GM12878 (cell line): ENCODE measurements around the gene RBPJ. TPM values are rescaled to one million over a fixed set of nuclear protein-coding genes. Genes with fewer than 3 reads are reported as not detected.

Source experiments
- ATAC-seq: fragments of 200-7000 bp; cut with Tn5 transposase; 3 replicates; pipeline ENCODE4 v1.9.1; 2020; ENCODE audit warnings: mild to moderate bottlenecking, moderate library complexity
- BruUV-seq: library from RNA; stranded (reverse); fragments of 400-500 nt; replicated peaks from 2 replicates; lab custom pipeline; 2021; lab: Mats Ljungman, UMichigan
- CTCF ChIA-PET: fragments of 300-600 bp; sonication (Branson Sonifier 250); formaldehyde crosslinking; extraction: SDS; loops from one replicate; lab custom pipeline; 2021; ENCODE audit warnings: inconsistent platforms; lab: Yijun Ruan, JAX
- POLR2A ChIA-PET: fragments of 350-600 bp; formaldehyde crosslinking; extraction: SDS; loops from one replicate; lab custom pipeline; 2021; ENCODE audit warnings: inconsistent platforms; lab: Charles Lee
- RAD21 ChIA-PET: fragments of 300-600 bp; sonication (Branson Sonifier 250); formaldehyde crosslinking; loops from one replicate; lab custom pipeline; 2023; ENCODE audit warnings: antibody characterized with exemption; ENCODE audit not compliant: unreplicated experiment; lab: Charles Lee
- SMC1A ChIA-PET: fragments of 300-600 bp; sonication (Branson Sonifier 250); formaldehyde crosslinking; loops from one replicate; lab custom pipeline; 2023; ENCODE audit not compliant: unreplicated experiment, uncharacterized antibody; lab: Charles Lee
- DNase-seq: peaks from one replicate; pipeline ENCODE4 v3.0.0-alpha.2; 2011; ENCODE audit warnings: low read depth, low spot score
- FAIRE-seq: peaks from 3 replicates; lab custom pipeline; 2011; peaks lifted over from hg19 to GRCh38; lab: Jason Lieb, UNC
- H2AFZ ChIP-seq: 2 replicates; pipeline ENCODE4 v1.6.0; 2011; ENCODE audit warnings: low read depth, low read length, control low read depth; ENCODE audit not compliant: control insufficient read depth
- H3K27ac ChIP-seq: 2 replicates; pipeline ENCODE4 v1.5.1; 2011; ENCODE audit warnings: control low read depth; ENCODE audit not compliant: control insufficient read depth, insufficient read depth
- H3K27me3 ChIP-seq, 2 experiments: replicated peaks in 1 of 2; 2 replicates each; pipeline versions ENCODE4 v1.6.0 to v1.6.1; 2011; ENCODE audit warnings: low read length in 1 of 2; ENCODE audit not compliant: control insufficient read depth in 2 of 2, insufficient read depth in 2 of 2
- H3K36me3 ChIP-seq, 2 experiments: 2 replicates each; pipeline ENCODE4 v1.5.1; 2011; ENCODE audit warnings: low read length in 1 of 2; ENCODE audit not compliant: control insufficient read depth in 2 of 2, insufficient read depth in 2 of 2
- H3K4me1 ChIP-seq: 2 replicates; pipeline ENCODE4 v1.6.1; 2011; ENCODE audit warnings: mild to moderate bottlenecking, low read length, moderate library complexity, mixed read lengths; ENCODE audit not compliant: control insufficient read depth, insufficient read depth
- H3K4me2 ChIP-seq: 2 replicates; pipeline ENCODE4 v1.6.0; 2011; ENCODE audit warnings: control low read depth; ENCODE audit not compliant: control insufficient read depth, insufficient read depth
- H3K4me3 ChIP-seq: fragments of 200-600 bp; sonication (generic); 2 replicates; pipeline ENCODE4 v1.5.1; 2016
- H3K79me2 ChIP-seq: 2 replicates; pipeline ENCODE4 v1.6.0; 2011; ENCODE audit warnings: low read length; ENCODE audit not compliant: control insufficient read depth, insufficient read depth
- H3K9ac ChIP-seq: 2 replicates; pipeline ENCODE4 v1.8.0; 2011; ENCODE audit warnings: low read length, control low read depth, mixed read lengths; ENCODE audit not compliant: control insufficient read depth, insufficient read depth
- H3K9me3 ChIP-seq: replicated peaks from 3 replicates; pipeline ENCODE4 v1.5.1; 2011; ENCODE audit warnings: mild to moderate bottlenecking, low read length; ENCODE audit not compliant: control insufficient read depth, insufficient read depth
- H4K20me1 ChIP-seq: 2 replicates; pipeline ENCODE4 v1.6.0; 2011; ENCODE audit not compliant: control insufficient read depth, insufficient read depth
- BACH1 ChIP-seq: fragments of 450-650 bp; IDR thresholded peaks from 2 replicates; pipeline ENCODE4 v1.6.1; 2017; ENCODE audit warnings: mild to moderate bottlenecking, borderline replicate concordance
- ESRRA ChIP-seq: IDR thresholded peaks from 2 replicates; pipeline ENCODE4 v1.6.1; 2012; ENCODE audit warnings: mild to moderate bottlenecking, low read length, improper control_type of control experiment
- FOS ChIP-seq: IDR thresholded peaks from 3 replicates; pipeline ENCODE4 v1.6.1; 2011; ENCODE audit warnings: borderline replicate concordance; ENCODE audit not compliant: insufficient read length; ENCODE audit errors: extremely low read depth
- HDGF ChIP-seq: fragments of 450-650 bp; IDR thresholded peaks from 2 replicates; pipeline ENCODE4 v1.6.1; 2016; ENCODE audit warnings: antibody characterized with exemption
- IRF4 ChIP-seq: IDR thresholded peaks from 2 replicates; pipeline ENCODE4 v1.6.1; 2011; ENCODE audit warnings: low read depth, low read length
- NBN ChIP-seq: fragments of 450-650 bp; IDR thresholded peaks from 2 replicates; pipeline ENCODE4 v1.6.1; 2016
- NR2F1 ChIP-seq: fragments of 450-650 bp; conservative IDR thresholded peaks from 2 replicates; pipeline ENCODE4 v1.6.1; 2017; ENCODE audit warnings: mild to moderate bottlenecking
- RELA ChIP-seq: fragments of 450-650 bp; IDR thresholded peaks from 2 replicates; pipeline ENCODE4 v1.8.0; 2014; ENCODE audit warnings: borderline replicate concordance; ENCODE audit not compliant: partially characterized antibody
- RUNX3 ChIP-seq: IDR thresholded peaks from 2 replicates; pipeline ENCODE4 v1.6.1; 2012; ENCODE audit warnings: low read length, inconsistent platforms
- ZZZ3 ChIP-seq: IDR thresholded peaks from 2 replicates; pipeline ENCODE4 v1.6.1; 2011; ENCODE audit warnings: low read depth; ENCODE audit not compliant: control insufficient read depth, insufficient read length
- WGBS: methylation state at CpG from one replicate; pipeline ENCODE4 v1.1.6; 2016; ENCODE audit warnings: low lambda C conversion rate; ENCODE audit not compliant: insufficient replicate concordance, insufficient coverage; ENCODE audit errors: missing lambda C conversion rate; 5-methylcytosine and 5-hydroxymethylcytosine counted together
- in situ Hi-C: fragments of 300-500 bp; cut with MboI; formaldehyde crosslinking; loops from 9 replicates; pipeline ENCODE4 v1.14.3; 2018; ENCODE audit warnings: mixed read lengths
- intact Hi-C: fragments of 100-400 bp; cut with micrococcal nuclease; formaldehyde crosslinking; loops from one replicate; pipeline ENCODE4 v1.14.2; 2022; ENCODE audit not compliant: unreplicated experiment
- polyA plus RNA-seq, 11 experiments: library from polyadenylated mRNA; depleted of rRNA in 4 of 11; unstranded in 6 of 11; stranded (reverse) in 5 of 11; fragments of >200 nt; fragmentation: Nextera tagmentation in 4 of 11; fragmentation: Illumina TruSeq in 1 of 11; extraction: Ambion mirVana in 4 of 11; extraction: Trizol in 1 of 11; gene quantifications; 1 replicate in 1 of 11; 2 replicates in 10 of 11; pipeline versions ENCODE4 v1.2.1 to v1.2.3, GENCODE V29; 2011 to 2016; ENCODE audit warnings: inconsistent platforms in 2 of 11, missing spikeins in 2 of 11, low read depth in 1 of 11
- total RNA-seq, 4 experiments: library from RNA; depleted of rRNA in 3 of 4; stranded (reverse); fragments of >200 nt in 3 of 4; fragmentation: Illumina TruSeq in 1 of 4; extraction: Trizol in 1 of 4; gene quantifications; 2 replicates each; pipeline versions ENCODE4 v1.2.1 to v1.2.3, GENCODE V29; 2013 to 2021

Gene RBPJ
- total and polyA plus RNA-seq, 10 of the 15 experiments (the other 5 are each of a cell fraction or from before 2014, with no cell fraction given) = 24.5 to 87.6 (median 41.6) TPM

DNA sequence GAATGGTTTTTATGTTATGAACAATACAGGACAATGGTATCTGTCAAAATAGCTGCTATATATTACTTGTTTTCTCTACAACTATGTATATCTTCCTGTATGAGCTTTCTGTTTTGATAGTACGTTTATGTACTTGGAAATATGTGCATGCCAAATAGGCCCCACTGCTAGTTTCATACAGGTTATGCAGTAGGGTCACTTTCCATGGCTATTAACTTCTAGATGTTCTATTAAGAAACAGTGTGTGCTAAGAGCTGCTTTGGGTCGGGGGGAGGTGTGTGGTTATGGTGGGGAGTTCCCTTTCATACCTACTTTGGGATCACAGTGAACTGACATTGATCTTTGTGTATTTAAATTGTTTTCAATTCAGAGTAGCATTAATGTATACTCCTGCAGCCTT is 30.9 kb downstream of the RBPJ start:
- ChIA-PET RAD21 (no interaction called here), SMC1A (interaction anchor here (1.8 kb wide), 1 partner anchor 56 kb away, joined by 5 read pairs; no protein-coding TSS in a partner anchor), POLR2A (interaction anchor here (0.5 kb wide), 1 partner anchor 577 kb away, joined by 3 read pairs; no protein-coding TSS in a partner anchor), CTCF (interaction anchor here (0.6 to 1.6 kb wide), 2 partner anchors 21 to 64 kb away, joined by 3 to 5 read pairs; no protein-coding TSS in a partner anchor)
- in situ Hi-C loops = no loop called here
- Histone ChIP-seq H2AFZ (no peak overlapping the region), H3K4me3 (no peak overlapping the region), H3K4me1 (peaks cover 7% of the 10 kb centered on the region), H3K27me3 (no peaks in the 10 kb centered on the region), H3K4me2 (peak overlapping the region; percentile 32; the same call in 1 of the 2 replicates), H3K79me2 (peaks cover 49% of the 10 kb centered on the region), H3K9ac (no peak overlapping the region), H4K20me1 (peaks cover 4% of the 10 kb centered on the region; the same call in 1 of the 2 replicates), H3K36me3 (no peaks in the 10 kb centered on the region; a peak in 1 of 4 replicates), H3K9me3 (no peaks in the 10 kb centered on the region; the same call in 2 of the 3 replicates), H3K27ac (no peak overlapping the region)
- WGBS = 15% methylated on average over 2 of the region's 2 CpGs
- TF ChIP-seq RUNX3 (peak; percentile 52), ZZZ3 (no peak)
- no peak for FAIRE-seq
- ATAC-seq = peak; percentile 13; the same call in 2 of the 3 replicates
- intact Hi-C loops = no loop called here
- no peak for DNase-seq
- BruUV-seq = no TSS peak

DNA sequence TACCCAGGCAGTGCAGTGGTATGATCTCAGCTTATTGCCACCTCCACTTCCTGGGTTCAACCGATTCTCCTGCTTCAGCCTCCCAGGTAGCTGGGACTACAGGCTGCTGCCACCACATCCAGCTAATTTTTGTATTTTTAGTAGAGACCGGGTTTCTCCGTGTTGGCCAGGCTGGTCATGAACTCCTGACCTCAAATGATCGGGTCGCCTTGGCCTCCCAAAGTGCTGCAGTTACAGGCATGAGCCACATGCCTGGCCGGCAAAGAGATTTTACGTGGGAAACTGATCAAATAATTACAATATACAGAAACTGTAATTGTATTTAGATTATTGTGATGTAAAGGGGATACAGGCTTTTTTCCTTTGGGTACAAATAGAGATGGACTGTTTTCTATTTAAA is 33.7 kb downstream of the RBPJ start:
- Histone ChIP-seq H4K20me1 (peaks cover 4% of the 10 kb centered on the region; the same call in 1 of the 2 replicates), H3K4me3 (no peak overlapping the region), H2AFZ (no peak overlapping the region), H3K79me2 (peaks cover 48% of the 10 kb centered on the region), H3K4me1 (peaks cover 7% of the 10 kb centered on the region), H3K9ac (no peak overlapping the region)
- in situ Hi-C loops (no loop called here), intact Hi-C loops (no loop called here)
- ChIA-PET RAD21 (no interaction called here), CTCF (interaction anchor here (0.7 to 2.2 kb wide), 5 partner anchors 9 to 53 kb away, joined by 3 to 6 read pairs (median 4); no protein-coding TSS in a partner anchor)
- ATAC-seq (no peak), DNase-seq (no peak)
- BruUV-seq = no TSS peak
- WGBS = 97% methylated on average over 7 of the region's 7 CpGs
- TF ChIP-seq FOS = no peak
- no peak for TF ChIP-seq IRF4
- no peak for TF ChIP-seq ZZZ3
- TF ChIP-seq ESRRA = no peak
- TF ChIP-seq BACH1 = no peak
- no peak for TF ChIP-seq NR2F1
- TF ChIP-seq HDGF = no peak
- no peak for TF ChIP-seq RELA
- TF ChIP-seq NBN = no peak
- TF ChIP-seq, all 136 proteins: peak for 0
- Histone ChIP-seq H3K4me2 (no peak overlapping the region), H3K9me3 (no peaks in the 10 kb centered on the region; the same call in 2 of the 3 replicates), H3K36me3 (no peaks in the 10 kb centered on the region; a peak in 1 of 4 replicates), H3K27me3 (no peaks in the 10 kb centered on the region), H3K27ac (no peak overlapping the region)
- FAIRE-seq = no peak
- SMC1A ChIA-PET = interaction anchor here (1.5 kb wide), 1 partner anchor 28 kb away, joined by 3 read pairs; no protein-coding TSS in a partner anchor
- POLR2A ChIA-PET = interaction anchor here (0.6 kb wide), 1 partner anchor 26 kb away, joined by 5 read pairs; no protein-coding TSS in a partner anchor
